Measurements from ENCODE around the gene C20orf202.

The C20orf202 gene

GRCh38 chr20:1202762-1203504, at the start of gene C20orf202:
C20orf202 (plus strand) TSS chr20:1203454; CDS start chr20:1203586, 132 bp downstream.
- no peak for DNase-seq

DNA sequence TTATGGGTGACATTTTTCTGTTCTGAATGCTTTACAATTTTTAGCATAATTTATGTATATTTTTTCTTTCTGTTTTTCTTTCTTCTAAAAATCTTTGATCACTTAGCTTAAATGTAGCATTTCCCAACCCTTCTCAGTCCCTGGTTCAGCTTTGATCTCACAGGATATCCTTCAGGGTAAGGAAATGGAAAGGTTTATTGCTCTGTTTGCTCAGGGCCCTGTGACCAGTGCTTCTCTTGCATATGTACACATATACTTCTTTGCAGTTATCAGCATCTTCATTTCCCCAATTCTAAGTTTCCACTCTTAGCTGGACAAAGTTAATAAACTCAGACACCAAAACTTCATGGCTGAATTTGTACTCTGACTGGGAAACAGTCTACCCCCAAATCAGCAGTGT, 49.0 kb upstream of the C20orf202 start:
- no peak for DNase-seq

GRCh38 chr20:1154691-1155090, 48.6 kb upstream of the C20orf202 start:
- DNase-seq: no peak

DNA sequence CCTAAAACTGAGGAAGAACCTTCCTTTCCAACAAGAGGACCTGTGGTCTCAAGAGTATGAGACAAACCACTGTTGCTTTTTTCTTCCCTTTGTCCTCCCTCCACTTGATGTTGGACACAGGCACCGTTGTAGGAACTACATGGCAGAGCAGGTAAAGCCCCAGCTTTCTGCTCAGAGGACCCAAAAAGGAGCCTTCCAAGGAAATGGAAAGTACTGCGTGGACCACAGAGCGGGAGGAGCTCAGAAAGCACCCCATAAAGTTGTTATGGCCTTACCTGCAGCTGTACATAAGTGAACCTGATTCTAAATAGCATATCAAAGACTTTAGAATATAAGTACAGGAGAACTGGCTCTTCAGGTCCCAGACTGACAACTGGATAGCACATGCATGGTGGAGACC, 47.9 kb upstream of the C20orf202 start:
- no peak for DNase-seq

GRCh38 chr20:1160496-1160895, 42.8 kb upstream of the C20orf202 start:
- DNase-seq: no peak

- DNase-seq: no peak
Observed at GRCh38 chr20:1160991-1161390, 42.3 kb upstream of the C20orf202 start.

DNA sequence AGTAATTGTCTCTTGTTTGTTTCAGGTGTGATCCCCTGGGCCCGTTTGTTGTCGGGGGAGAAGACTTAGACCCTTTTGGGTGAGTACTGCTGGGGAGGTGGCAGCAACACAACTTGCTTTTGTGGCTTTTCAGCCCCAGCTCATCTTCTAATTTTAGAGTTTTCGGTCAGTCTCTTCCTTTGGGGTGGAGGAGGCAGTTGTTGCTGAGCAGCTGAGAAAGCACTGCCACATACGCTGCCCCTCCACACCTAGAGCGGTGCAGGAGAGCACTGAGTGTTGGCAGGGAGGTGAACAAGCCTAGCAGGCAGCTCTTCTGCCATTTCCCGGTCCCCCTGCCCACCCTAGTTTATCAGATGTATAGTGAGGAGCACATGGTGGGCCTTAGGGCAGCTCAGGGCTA, 40.1 kb upstream of the C20orf202 start:
- no peak for DNase-seq

DNA sequence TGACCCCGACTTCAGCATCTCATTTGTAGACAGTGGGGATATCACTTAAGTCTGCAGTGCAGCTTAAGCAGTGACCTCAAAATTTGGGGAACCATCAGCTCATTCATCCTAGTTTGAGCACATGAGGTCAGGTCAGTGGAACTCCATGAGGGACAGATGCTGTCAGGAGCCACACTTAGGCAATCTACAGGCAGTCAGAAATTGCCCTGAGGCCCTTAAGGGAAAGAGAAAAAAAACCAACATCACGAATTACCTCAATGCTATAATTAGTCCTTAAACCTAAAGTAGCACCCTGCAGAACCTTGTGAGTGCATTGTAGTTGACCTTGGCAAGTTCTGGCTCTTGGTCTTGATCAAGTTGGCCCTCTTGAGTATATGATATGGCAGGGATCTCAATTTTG, 39.6 kb upstream of the C20orf202 start:
- no peak for DNase-seq

DNA sequence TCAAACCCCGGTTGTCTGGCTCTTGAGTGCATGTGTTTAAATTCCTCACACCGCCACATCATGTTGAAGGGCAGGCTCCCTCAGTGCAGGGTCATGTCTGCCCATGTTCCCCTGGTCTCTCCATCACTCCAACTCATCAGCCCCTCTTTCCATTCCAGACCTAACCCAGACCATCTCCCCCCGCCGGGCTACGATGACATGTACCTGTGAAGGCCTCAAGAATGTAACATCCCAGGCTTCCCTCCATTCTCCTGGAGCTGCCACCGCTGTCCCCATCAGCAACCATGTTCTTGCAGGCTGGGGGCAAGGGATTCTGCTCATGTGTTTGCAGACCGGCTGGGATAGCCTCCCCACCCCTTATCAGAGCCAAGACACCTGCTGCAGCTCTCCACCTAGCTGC, 38.4 kb upstream of the C20orf202 start:
- no peak for DNase-seq

- no peak for DNase-seq
Observed at GRCh38 chr20:1165521-1165920, 37.7 kb upstream of the C20orf202 start.

DNA sequence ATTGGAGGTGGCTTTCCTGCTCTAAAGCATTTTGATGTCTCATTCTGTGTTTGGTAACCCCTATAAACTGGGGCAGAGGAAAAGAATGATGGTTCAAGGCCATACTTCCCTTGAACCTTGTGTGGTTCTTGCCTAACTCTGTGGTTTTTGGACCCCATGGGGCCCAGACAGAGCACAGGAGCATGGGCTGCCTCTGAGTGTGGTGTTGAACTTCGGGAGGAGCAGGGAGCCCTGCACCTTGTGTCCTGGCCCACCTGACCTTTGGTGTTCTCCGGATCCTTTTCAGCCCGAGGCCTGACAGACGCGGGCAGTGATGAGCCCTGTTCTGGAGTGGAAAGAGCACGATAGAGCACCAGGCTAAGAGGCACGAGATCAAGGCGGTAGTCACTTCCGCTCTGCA, 37.3 kb upstream of the C20orf202 start:
- DNase-seq: no peak

- DNase-seq: no peak
Observed at GRCh38 chr20:1166948-1167720, 36.1 kb upstream of the C20orf202 start.

DNA sequence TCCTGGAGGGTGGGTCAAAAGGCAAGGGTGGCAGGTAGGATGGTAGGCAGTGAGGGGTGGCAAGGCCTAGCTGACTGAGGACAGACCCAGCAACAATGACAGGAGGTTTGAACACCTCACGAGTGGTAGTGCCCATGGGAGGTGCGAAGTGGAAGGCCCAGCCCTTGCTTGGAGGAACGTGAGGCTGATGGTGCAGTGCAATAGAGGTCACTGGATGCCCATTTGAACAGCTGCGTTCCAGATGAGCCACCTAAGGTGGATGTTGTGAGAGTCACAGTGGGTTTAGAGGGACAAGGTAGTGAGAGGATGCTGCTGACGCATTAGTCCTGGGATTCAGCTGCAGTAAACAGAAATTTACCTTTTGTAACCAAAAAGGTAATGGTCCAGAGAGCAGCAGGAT, 34.0 kb upstream of the C20orf202 start:
- no peak for DNase-seq

GRCh38 chr20:1171461-1172093, 31.7 kb upstream of the C20orf202 start:
- DNase-seq: no peak

DNA sequence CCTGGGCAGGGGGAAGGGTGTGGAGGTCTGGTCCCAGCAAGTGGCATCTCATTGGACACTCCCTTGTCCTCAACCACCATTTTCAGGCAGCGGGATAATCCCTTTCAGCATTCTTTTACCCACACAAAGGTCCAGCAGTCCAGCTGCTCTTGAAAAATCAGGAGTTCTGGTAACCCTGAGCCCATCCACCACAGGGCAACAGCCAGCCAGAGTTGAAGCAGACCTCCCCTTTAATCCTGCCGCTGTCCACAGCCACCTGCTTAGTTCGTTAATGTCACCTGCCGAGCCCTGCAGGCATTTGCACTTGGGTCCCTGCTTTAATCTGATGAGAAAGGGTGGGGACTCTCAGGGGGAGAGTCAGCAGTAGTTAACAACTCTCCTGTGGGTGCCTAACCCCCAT, 29.6 kb upstream of the C20orf202 start:
- DNase-seq: no peak

DNA sequence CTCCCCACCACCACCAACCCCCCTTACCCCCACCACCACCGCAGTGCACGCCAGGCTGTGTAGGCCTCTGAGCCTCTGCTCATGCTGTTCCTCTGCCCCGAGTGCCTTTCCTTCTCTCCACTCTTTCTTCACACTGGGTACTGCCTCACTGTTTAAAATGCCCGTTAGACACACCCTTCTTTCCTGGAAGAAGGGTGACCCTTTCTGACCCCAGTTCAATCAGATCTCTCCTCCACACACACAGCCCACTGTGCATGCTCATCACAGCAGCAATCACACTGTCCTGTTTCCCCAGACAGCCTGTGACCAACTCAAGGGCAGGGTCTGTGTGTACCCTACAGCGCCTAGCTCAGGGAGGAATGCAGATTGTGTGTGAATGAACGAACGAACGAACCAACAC, 28.5 kb upstream of the C20orf202 start:
- no peak for DNase-seq

DNA sequence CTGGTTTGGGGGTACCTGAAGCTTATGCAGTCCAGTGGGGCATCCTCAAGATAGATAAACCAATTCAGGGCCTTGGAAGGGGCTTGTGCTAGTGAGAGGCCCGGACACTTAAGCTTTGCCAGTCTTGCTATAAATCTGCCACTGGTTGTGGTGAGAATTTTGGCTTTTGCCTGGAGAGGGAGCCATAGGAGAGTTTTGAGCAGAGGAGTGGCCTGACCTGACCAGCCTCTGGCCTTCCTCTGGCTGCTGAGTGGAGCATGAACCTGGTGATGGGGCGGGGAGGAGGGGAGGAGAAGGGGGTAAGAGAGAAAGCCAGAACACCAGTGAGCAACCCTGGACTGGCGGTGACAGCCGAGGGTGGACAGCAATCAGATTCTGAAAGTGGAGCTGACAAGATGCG, 25.6 kb upstream of the C20orf202 start:
- DNase-seq: no peak

DNA sequence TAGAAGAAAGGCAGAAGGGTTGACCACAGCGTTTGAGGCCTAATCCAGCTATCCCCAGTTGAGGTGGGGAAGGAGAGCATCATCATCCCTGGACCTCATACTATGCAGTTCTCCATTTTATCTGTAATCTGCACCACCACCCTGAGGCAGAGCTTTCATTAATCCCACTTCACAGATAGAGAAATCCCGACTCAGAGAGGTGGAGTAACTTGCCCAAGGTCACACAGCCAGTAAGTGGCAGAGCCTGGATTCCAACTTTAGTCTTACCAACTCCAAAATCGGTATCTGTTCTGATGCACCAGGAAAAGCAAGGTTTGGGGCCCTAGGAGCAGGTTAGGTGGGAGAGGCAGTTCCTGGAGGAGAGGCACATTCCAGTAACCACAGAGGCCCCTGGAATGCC, 25.2 kb upstream of the C20orf202 start:
- DNase-seq: no peak

- no peak for DNase-seq
Observed at GRCh38 chr20:1178623-1179022, 24.6 kb upstream of the C20orf202 start.

GRCh38 chr20:1180949-1181348, 22.3 kb upstream of the C20orf202 start:
- no peak for DNase-seq

GRCh38 chr20:1182106-1182505, 21.1 kb upstream of the C20orf202 start:
- DNase-seq: no peak

DNA sequence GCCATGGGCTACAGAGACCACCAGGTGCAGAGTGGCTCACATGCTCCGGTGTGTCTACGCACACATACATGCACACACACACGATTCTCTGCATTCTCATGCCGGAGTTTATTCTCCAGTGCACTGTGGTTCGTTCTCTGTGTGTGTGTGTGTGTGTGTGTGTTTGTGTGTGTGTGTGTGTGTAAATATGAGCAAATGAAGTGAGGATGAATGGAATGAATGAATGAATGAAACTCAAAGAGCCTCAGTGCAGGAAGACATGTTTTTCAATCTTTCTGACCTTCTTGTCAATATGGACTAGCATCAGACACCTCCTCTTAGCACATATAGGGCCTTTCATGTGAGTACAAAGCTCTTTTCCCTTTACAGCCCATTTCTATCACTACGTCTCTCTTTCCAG, 20.1 kb upstream of the C20orf202 start:
- no peak for DNase-seq

GRCh38 chr20:1184260-1184637, 19.0 kb upstream of the C20orf202 start:
- no peak for DNase-seq

All from stimulated activated CD4-positive, alpha-beta T cell treated with anti-CD3 and anti-CD28 coated beads, Interleukin-4, amount 100 ng/mL, for 24 hours (primary cell).